Measurements from ENCODE around the gene RBFOX2.

The RBFOX2 gene

GRCh38 chr22:35978201-35978600, 50.4 kb downstream of the RBFOX2 start:
- no peak for DNase-seq (ENCODE audit: low spot score)
- FAIRE-seq, result no peak

GRCh38 chr22:35977136-35977535, 51.5 kb downstream of the RBFOX2 start:
- no peak for FAIRE-seq
- DNase-seq (ENCODE audit: low spot score), result no peak

GRCh38 chr22:35973388-35973787, 55.2 kb downstream of the RBFOX2 start:
- FAIRE-seq (no peak), DNase-seq (ENCODE audit: low spot score) (no peak)

DNA sequence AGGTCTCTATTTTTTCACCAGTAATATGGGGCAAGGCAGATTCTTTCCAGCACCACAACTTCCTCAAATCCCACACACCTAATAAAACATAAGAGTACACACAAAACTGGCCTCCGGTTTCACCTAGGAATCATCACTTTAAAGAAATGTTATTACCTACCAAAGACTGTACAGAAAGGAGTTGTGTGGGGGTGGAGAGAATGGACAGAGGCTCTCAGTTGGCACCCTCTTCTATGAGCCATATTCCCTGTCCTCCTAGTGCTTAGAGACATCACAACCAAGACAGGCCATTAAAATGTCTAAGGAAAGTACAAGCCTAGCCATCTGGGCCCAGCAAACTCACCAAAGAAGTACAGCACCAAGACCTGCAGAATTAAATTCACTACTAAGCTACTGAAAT, 56.1 kb downstream of the RBFOX2 start:
- no peak for DNase-seq (ENCODE audit: low spot score)
- no peak for FAIRE-seq

DNA sequence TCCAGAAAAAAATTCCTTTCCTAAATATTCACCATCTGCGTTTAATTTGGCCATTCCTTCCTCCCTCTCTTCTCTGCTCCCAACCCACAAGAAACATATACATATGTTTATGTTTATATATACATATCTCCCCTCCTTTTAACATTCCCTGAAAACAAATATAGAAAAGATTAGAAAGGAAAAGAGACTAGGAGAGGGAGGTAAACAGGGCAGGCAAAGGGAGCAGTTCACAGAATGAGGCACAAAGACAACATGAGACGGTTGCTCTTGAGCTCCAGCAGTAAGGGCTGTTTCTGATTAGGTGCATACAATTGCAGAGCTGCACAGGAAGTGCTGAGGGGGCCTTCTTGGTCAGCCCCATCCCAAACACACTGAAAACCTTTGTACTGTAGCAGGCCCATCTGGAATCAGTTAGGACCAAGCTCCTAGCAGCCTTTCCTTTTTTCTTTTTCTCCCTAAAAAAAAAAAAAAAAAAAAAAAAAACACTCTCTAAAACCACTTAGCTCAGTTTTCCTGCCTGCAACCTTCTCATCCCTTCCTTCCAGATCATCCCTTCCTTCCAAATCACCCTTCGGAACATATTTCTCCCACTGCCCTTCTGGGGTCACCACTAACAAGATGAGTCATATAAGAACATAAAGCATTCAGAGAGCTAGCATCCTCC, 57.0 kb downstream of the RBFOX2 start:
- FAIRE-seq (no peak), DNase-seq (ENCODE audit: low spot score) (no peak)

GRCh38 chr22:35970616-35971455, 57.8 kb downstream of the RBFOX2 start:
- no peak for FAIRE-seq
- DNase-seq (ENCODE audit: low spot score), result no peak

DNA sequence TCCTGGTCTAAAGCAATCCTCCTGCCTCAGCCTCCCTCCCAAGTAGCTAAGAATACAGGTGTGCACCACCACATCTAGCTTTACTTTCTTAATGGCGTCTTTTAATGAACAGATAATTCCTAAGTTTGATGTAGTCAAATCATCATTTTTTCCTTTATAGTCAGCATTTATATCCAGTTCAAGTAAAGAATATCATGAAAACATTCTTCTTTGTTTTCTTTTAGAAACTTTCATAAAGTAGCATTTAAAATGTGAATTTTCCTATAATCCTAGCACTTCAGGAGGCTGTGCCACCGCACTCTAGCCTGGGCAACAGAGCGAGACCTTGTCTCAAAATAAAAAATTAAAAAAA, 61.6 kb downstream of the RBFOX2 start:
- DNase-seq (ENCODE audit: low spot score) (no peak), FAIRE-seq (no peak)

DNA sequence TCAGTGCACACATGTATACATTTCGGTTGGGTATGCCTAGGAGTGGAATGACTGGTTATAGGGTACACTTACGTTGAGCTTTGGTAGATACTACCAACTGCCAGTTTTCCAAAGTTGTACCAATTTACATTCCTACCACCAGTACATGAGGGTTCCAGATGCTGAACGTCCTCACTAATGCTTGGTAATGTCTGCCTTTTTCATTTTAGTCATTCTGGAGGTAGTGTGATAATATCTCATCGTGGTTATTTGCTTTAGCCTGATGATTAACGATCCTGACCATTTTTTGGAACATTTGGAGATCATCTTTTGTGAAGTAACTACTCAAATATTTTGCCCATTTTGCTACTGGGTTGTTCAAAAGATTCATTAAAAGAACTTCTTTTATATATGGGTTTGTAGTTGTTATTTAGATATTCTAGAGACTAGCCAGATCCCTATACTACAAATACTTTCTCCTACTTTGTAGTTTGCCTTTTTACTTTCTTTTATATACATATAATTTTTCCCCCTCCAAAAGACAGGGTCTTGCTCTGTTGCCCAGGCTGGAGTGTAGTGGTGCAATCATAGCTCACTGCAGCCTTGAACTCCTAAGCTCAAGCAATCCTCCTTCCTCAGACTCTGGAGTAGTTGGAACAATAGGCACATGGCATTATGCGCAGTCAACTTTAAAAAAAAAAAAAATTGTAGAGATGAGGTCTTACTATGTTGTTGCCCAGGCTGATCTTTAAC, 62.1 kb downstream of the RBFOX2 start:
- DNase-seq (ENCODE audit: low spot score), result no peak
- no peak for FAIRE-seq

DNA sequence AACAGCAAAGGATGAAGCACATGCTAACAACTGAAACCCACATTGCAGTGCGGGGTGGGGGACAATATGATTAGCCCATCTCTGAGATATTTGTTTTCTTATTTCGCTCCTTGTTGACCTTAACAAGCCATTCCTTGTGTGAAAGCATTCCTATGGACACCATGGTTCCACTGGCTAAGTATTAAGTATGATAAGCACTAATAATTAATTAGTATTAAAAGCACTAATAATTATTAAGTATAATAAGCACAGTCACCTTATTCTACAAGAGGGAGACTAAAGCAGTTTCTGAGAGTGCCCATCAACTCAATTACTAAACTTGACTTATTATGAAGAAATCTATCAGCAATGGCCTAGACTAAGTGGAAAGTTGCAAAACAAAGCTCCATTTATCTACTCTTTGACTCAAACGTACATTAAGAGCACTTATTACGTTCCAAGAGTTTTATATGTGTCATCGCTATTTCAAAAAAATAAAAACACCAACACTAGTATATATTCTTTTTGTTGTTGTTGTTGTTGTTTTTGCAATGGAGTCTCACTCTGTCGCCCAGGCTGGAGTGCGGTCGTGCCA, 65.3 kb downstream of the RBFOX2 start:
- DNase-seq (ENCODE audit: low spot score) (no peak), FAIRE-seq (no peak)

- DNase-seq (ENCODE audit: low spot score), result peak; percentile 58
- FAIRE-seq, result no peak
Measured at GRCh38 chr22:35961480-35962295, 66.9 kb downstream of the RBFOX2 start.

- FAIRE-seq, result no peak
- DNase-seq (ENCODE audit: low spot score), result no peak
Measured at GRCh38 chr22:35960854-35961253, 67.8 kb downstream of the RBFOX2 start.

DNA sequence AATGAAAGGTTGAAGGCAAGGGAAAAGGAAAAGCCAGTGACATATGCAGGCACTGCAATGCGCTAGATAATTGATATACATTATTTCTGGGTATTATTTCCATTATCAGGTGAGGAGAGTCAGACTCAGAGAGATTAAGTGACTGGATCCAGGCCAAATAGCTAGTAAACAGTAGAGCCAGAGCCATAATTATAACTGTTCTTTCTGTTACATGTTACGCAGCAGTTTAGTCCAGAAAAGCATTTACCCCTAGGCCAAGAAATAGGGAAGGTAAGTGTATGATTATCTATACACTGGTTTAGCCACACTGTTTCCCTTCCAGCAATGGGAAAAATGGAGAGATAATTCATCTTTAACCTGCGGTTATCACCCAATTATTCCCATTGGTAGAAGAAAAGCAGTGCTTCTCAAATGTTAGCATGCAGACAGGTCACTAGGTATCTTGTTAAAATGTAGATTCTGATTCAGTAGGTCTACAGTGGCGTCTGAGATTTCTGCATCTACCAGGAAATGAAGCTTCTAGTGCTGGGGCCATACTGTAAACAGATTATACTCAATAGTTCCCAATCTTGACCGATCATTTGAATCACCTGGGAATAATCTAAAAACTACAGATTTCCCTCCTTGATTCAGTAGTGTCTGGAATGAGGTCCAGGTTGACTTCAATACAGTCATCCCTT, 69.4 kb downstream of the RBFOX2 start:
- FAIRE-seq, result no peak
- no peak for DNase-seq (ENCODE audit: low spot score)

DNA sequence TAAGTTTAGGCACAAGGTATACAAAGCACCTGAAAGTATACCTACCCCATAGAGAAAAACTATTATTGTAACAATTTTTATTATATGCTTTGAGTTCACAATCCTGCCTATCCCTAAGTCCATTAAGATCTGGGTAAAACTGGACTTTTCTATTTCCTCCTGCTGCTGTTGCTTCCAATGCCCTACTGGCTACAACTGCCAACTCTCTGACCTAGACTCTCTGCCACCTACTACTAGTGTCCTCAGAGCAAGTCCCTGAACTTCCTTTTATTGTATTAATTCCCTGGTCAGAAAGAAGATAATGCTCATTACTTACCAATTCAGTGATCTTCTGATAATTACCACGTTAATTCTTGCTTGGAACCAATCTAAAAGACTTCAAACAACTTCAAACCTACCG, 70.3 kb downstream of the RBFOX2 start:
- no peak for DNase-seq (ENCODE audit: low spot score)
- no peak for FAIRE-seq

- FAIRE-seq, result no peak
- no peak for DNase-seq (ENCODE audit: low spot score)
Measured at GRCh38 chr22:35957589-35957988, 71.0 kb downstream of the RBFOX2 start.

- no peak for FAIRE-seq
- DNase-seq (ENCODE audit: low spot score), result no peak
Measured at GRCh38 chr22:35956850-35957249, 71.8 kb downstream of the RBFOX2 start.

GRCh38 chr22:35955546-35955945, 73.1 kb downstream of the RBFOX2 start:
- DNase-seq (ENCODE audit: low spot score) (no peak), FAIRE-seq (no peak)

DNA sequence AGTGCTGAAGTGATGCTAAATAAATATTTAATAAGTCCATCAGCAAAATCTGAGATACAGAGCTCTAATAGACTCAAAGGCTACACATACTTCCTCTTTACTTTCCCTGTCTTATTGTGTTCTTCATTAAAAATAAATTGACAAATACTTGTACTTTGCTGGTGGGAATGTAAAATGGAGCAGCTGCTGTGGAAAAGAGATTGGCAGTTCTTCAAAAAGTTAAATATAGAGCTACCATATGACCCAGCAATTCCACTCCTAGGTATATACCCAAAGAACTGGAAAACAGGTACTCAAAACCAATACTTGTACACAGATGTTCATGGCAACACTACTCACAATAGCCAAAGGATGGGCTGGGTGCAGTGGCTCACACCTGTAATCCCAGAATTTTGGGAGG, 76.0 kb downstream of the RBFOX2 start:
- FAIRE-seq, result no peak

GRCh38 chr22:35950262-35950661, 78.4 kb downstream of the RBFOX2 start:
- DNase-seq (ENCODE audit: low spot score) (no peak), FAIRE-seq (no peak)

More for the DNA sequence above, 76.0 kb downstream of the RBFOX2 start:
- no peak for DNase-seq (ENCODE audit: low spot score)

- FAIRE-seq (no peak), DNase-seq (ENCODE audit: low spot score) (no peak)
Measured at GRCh38 chr22:35949243-35949642, 79.4 kb downstream of the RBFOX2 start.

- FAIRE-seq, result no peak
- DNase-seq (ENCODE audit: low spot score), result no peak
Measured at GRCh38 chr22:35947794-35948425, 80.7 kb downstream of the RBFOX2 start.
